TTC549 (cell line): ENCODE data around the gene ZMAT5.

Experiments
- FAIRE-seq: peaks from 2 replicates; lab custom pipeline; 2012; peaks lifted over from hg19 to GRCh38; lab: Jason Lieb, UNC

ZMAT5 gene

DNA sequence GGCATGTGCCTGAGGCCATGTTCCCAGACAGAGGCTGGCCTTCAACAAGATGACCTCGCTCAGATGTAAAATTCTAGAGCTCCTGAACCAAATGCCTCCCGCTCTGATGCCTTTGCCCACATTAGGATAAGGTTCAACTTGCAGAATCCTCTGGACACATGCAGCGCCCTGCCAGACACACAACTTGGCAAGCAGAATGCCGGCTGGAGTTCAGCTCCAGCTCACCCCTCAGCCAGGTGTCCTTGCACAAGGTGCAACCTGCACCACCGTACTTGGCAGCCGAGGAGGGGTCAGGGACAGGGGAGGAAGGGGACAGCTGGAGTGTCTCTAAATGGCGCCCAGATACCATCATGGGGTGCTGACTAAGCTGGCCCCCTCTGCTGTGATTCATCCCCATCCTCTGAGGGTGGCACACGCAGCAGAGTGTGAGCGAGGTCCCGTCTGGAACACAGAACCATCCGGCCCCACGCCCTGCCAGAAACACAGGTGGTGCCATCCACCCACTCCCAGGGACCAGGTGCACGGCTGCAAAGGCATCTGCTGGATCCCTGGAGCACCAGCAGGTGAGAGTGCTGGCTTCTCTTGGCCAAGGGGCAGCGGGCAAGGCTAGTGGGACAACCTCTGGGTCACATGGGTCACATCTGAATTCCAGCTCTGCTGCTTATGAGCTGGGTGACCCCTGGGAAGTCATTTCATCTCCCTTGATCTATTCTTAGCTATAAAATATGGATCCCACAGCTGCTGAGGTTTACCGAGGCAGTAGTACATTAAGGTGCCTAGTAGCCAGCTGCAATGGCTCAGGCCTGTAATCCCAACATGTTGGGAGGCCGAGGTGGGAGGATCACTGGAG, 12.8 kb downstream of the ZMAT5 start:
- no peak for FAIRE-seq

DNA sequence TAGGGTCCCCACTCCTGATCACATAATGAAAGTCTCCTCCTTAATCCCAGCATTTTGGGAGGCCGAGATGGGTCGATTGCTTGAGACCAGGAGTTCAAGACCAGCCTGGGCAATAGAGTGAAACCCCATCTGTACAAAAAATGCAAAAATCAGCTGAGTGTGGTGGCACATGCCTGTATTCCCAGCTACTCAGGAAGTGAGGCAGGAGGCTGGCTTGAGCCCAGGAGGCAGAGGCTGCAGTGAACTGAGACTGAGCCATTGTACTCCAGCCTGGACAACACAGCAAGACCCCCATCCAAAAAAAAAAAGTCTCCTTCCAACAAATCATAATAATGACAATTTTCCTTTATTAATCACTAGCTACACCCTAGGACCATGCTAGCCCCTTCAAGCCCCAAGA, 15.1 kb downstream of the ZMAT5 start:
- no peak for FAIRE-seq

DNA sequence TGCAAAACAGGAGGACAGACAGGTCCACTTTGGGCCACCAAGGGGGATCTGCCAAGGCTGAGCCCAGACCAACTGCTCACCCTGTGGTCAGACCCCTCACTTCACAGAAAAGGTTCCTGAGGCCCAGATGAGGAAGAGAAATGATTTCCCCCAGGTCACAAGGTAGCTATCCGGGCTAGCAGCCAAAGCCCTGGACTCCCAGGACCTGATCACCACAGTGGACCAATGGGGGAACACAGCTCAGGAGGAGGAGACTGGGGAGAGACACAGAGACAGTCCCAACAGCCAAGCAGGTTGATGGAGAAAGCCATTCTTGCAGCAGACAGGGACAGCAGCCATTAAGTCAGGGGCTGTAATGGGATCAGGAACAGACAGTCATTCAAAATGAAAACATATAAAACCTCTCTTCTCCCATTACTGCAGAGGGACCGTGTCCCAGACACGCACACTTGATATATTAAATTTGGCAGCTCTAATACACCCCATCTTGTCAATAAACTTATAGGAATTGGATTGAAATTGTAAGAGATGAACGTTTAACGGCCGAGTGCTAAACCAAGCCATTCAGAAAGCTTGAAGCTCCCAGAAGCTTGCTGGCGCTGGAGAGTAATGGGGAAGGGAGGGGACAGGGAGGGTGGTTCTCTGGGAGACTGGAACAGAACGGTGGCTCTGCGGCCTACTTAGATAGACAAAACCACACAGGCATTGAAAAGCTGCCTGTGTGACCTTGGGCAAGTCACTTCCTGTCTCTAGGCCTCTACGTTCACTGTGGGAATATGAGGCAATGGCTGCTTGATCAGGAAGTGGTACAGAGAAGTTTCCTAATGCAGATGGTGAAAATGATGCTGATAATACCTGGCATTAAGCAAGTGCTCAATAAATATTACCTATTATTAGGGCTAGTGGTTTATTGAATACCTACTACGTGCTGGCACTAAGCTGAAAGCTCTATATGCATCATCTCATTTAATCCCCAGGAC, 16.0 kb downstream of the ZMAT5 start:
- no peak for FAIRE-seq

DNA sequence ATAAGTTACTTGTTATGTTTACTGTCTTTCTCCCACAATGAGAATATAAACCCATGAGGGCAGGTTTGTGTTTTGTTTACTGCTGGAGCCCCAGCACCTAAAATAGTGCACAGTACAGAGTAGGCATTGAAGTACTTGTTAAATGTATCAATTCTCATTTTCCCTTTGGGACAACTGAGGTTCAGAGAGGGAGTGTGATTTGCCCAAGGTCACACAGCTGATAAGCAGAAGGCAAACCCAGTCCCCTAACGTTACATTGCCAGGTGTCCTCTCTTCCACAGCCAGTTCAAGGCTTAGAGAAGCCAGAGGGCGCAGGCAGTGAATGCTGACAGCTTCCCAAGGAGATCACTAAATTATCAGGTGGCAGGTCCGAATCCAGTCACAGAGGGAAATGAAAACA, 16.8 kb downstream of the ZMAT5 start:
- FAIRE-seq: no peak

DNA sequence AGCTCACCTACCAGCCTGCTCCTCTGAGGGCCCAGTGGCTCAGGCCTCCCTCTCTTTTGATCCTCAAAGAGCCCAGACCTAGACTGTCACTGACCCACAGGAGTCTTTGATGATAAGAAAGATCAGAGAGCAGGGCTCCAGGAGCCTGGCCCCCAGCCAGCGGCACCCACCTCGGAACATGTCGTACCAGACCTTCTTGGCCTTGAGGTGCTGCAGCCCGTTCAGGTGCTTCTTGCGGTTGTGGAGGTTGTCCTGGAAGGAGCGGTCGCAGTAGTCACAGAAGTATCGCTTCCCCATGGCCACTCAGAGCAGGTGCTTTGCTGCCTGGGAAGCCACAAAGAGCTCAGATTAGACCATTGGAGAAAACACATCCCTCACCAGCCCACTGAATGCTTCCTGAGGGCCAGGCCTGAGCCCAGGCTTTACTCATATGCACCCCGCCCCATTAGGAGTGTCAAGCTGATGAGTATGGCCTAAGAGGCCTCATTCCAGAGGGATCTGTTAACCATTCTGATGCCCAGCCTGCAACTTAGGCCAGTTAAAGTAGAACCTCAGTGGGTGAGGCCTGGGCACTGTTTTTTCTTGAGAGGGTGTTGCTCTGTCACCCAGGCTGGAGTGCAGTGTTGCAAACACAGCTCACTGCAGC, 18.4 kb downstream of the ZMAT5 start:
- no peak for FAIRE-seq

DNA sequence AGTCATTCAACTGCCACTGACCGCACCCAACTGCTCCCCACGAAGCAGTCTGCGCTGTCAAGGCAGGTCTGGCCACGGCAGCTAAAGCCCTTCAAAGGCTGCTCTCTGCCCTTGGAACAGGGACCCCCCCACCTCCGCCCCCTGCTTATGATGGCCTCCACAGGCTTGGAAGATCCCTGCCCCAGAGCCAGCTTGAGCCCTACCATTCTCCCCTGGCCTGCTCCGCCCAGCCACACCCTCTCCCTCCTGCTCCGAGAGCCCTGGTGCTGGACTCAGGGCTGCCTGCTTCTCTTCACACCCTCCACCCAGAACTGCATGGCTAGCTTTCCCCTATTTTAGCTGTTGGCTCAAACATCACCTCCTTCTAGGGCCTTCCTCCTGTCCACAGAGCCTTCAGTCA, 19.0 kb downstream of the ZMAT5 start:
- no peak for FAIRE-seq

DNA sequence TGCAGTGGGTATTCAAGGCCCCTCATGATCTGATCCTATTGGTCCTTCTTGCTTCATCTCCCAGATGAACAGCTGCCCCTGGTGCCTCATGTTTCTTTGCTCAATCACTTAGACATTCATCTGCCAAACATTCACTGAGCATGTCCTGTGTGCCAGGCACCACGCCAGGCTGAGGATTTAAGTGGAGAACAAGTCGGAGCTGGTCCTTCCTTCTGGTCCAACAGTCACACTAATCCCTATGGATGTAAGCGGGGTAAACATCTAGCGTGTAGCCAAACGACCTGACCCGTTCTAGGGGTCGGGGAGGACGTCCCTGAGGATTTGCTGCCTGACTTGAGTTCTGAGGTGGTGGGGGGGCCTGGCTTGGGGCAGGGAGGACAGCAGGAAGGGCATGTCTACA, 21.9 kb downstream of the ZMAT5 start:
- no peak for FAIRE-seq

DNA sequence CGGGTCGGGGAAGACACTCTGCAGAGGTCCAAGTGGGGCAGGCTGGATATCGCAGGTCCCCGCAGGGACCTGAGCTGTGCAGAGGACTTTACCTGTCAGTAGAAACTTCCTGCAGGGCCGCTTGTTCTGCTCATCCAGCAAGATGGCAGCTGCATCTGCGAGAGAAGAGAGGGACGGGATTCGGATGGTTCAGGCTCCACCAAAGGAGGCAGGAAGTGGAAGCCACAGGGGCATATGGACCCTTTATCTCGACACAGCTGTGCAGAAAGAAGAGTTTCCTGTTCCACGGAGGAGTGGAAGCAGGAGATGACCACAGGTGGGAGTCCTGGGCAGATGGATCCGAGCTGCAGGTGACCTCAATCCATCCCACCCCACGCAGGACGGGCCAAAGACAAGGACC, 24.5 kb downstream of the ZMAT5 start:
- FAIRE-seq: no peak

DNA sequence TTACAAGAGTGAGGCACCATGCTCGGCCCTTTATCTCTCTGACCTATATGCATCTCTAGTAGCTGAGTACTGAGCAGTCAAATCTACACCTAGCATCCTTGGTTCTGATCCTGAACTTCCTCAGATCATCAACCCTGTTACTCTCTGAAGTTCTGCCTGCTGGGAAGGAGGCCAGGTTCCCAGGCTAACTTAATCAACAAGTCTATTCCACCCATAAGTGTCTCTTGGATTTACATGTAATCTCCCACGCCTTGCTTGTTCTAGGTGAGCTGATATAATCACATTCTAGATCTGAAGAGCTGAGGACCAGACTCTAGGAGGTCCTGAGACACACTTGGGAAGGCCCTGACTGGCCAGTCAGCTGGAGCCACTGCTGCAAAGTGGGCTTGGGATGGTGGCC, 24.9 kb downstream of the ZMAT5 start:
- no peak for FAIRE-seq

DNA sequence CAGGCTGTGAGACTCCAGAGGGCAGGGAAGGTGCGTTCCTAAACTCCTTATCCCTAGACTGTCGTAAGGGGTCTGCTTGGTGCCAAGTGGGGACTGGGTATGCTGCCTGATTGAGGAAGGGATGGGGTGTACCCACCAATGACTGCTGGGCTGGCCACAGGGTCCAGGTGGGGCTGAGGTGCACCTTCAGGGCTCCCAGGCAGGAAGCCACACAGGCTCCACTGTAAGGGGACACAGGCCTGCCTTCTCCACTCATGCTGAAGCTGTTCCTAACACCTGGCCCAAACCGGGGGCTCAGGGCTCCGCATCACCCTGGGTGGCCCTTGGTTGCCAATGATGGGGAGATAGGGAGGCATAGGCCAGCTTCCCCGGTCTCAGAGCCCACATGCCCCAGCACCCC, 26.6 kb downstream of the ZMAT5 start:
- no peak for FAIRE-seq

DNA sequence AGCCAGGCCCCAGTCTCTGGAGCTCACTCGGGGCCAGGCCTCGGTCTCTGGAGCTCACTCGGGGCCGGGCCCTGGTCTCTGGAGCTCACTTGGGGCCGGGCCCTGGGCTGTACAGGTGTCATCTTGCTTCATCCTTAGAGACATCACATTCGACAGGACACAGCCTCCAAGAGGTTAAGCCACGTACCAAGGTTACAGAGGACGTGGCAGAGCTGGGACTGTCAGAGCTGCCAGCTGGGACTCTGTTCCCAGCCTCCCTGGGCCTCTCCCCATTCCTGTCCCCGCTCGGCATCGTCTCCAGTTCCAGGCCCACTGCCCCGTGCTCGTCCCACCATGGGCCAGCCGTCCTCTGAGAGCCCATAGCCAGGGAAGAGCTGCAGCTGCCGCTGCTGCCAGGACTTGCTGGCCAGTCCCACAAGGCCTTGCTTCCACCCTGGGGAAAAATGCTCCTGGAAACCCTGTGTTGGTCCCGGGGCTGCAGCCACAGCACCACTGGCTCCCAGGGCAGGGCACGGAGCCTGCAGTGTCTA, 27.4 kb downstream of the ZMAT5 start:
- FAIRE-seq: no peak

DNA sequence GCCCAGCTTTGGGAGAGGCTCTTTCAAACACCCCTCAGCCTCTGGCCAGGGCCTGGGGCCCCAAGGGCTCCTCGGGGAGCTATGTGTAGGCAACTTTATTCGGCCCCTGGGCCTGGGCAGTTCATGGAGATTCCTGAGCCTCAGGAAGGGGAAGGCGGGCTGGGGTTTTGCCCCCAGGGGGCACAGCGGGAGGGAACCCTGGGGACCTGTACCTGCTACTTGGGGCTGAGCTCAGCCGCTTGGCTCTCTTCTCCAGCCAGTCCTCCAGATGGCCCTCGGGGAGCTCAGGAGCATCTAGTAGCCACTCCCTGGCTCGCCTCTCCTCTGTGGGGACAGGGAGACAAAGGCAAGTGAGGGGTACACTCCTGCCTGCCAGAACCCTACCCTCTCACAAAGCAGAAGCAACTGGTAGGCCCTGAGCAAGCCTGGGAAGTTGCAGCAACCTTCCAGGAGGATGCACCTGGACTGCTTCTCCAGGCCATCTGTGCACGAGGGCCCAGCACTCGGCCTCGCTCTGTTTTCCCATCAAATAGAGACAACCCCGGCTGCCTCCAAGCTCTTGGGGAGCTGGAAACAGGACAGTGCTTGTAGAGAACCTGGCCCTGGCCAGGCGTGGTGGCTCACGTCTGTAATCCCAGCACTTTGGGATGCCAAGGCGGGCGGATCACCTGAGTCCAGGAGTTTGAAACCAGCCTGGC, 28.5 kb downstream of the ZMAT5 start:
- no peak for FAIRE-seq

DNA sequence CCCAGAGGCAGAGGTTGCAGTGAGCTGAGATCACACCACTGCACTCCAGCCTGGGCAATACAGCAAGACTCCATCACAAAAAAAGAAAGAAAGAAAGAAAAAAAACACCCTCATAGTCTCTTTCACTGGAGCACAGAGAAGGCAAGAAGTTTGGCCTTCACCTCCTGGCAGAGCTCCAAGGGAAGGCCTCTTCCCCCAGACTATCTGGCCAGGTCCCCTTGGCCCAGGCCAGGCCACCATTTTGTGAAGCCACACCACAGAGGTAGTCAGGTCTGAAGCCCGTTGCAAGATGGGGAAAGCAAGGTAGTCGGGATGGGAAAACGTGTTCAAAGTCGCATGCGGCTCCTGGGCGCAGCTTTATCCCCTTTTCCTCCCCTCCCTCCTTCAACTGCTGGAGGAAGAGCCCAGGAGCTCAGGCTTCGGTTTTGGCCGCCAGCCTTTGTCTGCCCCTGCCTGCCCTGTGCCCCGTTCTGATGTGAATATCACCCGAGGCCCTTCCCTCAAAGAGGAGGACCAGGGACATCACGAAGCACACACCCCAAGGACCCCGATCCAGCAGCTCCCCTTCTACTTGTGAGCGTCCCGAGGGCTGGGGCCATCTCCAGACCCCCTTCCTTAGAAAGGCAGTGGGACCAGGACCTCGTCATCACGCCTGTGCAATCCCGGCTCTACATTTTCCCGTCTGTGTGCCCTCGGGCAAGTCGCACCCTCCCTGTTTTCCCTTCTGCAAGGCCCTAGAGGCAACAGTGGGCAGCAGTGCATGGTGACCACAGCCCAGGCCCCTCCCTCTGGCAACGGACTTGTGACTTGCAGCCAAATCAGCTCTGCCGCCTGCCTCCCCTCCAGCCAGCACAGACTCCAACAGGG, 29.3 kb downstream of the ZMAT5 start:
- FAIRE-seq: no peak

DNA sequence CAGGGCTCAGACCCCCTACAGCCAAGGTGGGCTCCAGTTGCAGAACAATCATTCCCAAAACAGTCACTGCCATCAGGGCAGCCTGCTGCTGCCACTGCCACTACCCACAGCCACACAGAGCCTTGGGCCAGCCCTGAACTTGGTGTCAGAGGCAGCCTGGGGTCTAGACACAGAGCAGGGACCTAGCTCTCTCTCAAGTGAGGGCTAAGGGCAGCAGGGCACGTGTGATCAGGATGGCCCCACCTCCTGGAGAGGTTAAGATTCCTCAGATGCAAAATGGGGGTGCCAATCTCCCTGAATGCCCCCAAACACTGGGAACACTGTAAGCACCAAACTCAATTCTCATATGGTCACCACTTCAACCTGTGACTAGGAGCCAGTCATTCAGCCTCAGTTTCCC, 31.4 kb downstream of the ZMAT5 start:
- FAIRE-seq: no peak

DNA sequence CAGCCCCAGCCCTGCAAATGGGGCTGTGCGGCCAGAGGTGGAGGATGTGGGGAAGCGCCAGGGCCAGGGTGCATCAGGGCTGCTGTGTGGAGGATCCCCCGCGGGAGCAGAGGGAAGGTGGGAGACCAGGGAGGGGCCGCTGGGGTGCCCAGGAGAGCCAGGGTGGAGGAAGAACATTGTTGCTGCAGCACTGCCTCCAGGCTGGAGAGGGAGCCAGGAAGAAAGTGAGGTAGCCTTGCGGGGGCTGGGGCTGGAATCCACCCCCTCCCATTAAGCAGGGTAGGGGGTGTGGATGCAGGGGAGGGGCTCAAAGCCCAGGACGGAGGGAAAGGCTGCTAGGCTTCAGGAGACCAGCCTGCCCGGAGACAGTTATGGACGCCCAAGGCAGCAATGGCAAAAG, 32.0 kb downstream of the ZMAT5 start:
- no peak for FAIRE-seq

DNA sequence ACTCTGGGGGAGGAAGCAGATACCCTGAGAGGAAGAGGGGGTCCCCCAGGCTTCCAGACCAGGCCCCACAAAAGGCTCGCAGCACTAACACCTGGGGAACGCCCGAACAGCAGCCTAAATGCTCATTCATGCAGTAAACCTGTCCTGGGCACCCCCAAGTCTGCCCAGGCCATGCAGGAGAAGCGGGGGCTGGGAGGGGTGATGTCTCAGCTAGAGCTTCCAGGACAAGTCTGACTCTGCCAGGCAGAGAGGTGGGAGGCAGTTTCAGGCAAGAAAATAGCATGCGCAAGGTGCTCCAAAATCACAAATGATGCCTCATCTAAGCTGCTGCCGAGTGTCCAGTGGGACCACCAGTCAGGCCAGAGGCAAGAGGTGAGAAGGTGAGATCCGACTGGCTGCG, 32.4 kb downstream of the ZMAT5 start:
- no peak for FAIRE-seq

DNA sequence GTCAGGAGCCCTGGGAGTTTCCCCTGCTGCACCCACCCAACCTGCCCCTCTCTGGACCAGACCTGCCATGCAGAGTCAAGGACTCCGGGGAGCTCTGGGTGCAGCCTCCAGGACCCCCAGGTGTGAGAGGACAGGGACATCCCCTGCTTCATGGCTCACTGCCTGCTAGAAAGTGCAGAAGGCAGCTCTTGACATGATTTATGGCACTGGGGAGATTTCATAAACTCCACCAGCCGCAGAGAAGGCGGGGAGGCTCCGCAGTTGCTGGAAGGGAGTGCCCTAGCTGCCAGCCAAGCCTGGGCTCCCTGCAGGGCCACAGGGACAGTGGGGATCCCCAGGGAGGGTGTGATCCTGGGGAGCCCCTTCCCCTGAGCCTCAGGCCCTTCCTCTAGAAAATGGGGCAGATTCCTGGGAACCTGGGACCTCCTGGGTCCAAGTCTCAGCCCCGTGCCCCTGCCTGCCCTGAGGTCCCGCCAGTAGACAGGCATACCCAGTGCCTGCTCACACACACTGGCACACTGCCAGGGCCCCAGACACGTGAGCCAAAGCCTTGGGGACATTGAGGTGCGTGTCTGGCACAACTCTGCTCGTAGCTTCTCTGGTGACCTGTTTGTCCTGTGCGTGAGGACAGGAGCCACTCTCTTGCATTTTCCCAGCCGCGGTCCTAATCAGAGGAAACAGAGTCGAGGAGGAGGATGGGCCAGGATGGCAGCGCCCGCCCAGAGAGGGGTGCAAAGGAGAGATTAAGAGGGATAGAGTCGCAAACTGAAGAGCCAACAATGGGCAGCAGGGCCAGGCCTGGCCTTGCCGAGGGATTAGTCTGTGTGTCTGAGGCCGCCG, 33.2 kb downstream of the ZMAT5 start:
- FAIRE-seq: no peak

DNA sequence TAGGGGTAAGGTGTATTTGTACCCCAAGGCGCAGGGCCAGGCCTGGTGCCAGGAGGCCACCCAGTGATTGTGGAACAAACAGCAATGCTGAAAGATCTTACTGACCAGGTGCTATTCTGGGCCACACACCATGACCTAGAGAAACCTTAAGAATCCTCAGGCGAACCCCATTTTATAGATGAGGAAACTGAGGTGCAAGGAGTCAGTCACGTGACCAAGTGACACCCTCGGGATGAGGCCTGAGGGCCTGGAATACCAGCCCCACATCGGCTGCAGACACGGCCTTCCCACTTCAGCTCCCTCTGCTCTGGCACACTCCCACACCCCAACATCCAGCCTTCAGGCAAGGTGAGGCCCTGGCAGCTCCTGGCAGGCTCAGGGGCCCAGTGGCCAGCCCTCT, 33.9 kb downstream of the ZMAT5 start:
- no peak for FAIRE-seq

DNA sequence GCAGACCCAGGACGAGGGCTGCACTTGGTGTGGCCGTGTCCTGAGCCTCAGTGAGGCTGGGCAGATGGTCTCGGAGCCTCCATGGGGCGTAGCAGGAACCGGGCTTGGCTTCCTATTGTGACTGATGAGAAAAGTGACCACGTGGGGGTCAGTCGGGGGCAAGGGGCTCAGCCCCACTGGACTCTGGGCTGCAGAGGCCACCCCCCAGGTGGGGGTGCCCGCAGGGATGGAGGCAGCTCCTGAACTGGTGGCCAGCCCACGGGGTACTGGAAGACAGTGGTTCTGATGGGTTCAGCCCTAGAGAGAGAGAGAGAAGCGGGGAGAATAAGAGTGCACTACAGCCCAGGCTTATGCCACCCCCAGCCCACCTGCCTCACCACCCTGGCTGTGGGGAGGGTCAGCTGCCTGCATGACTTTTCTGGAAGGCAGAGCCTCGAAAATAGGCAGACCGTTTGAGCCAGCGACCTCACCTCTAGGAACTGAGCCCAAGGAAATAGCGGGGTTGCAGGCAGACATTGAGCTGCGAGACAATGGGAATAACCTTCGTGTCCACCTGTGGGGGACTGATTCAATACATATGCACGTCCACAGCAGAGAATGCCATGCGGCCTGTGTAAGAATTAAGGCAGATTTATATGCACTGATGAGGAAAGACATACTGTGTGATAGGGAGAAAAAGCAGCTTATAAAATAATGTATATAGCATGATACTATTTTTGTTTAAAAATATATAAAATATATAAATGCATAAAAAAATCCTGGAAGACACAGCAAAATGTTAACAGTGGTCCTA, 35.6 kb downstream of the ZMAT5 start:
- FAIRE-seq: no peak
